K562 (cell line): ENCODE measurements around the gene ARPC4. TPM values are rescaled to one million over a fixed set of nuclear protein-coding genes. Genes with fewer than 3 reads are reported as not detected.

Experiments
- ATAC-seq: fragments of 200-7000 bp; cut with Tn5 transposase; 3 replicates; pipeline ENCODE4 v1.9.1; 2020; ENCODE audit warnings: moderate library complexity
- BruUV-seq: library from RNA; stranded (reverse); fragments of 400-500 nt; replicated peaks from 2 replicates; lab custom pipeline; 2021; lab: Mats Ljungman, UMichigan
- CTCF ChIA-PET: fragments of 300-600 bp; formaldehyde crosslinking; extraction: SDS; loops from one replicate; lab custom pipeline; 2021; ENCODE audit warnings: low intra/inter-chr PET ratio; lab: Yijun Ruan, JAX
- POLR2A ChIA-PET: fragments of 300-600, 350-650 bp; sonication (Branson Sonifier 250); formaldehyde crosslinking; extraction: SDS; loops from one replicate; lab custom pipeline; 2021; ENCODE audit warnings: antibody characterized with exemption, inconsistent platforms; lab: Yijun Ruan, JAX
- DNase-seq, 4 experiments: peaks; one replicate each; pipeline versions ENCODE4 v3.0.0 to v3.0.0-alpha.2; 2011 to 2018; ENCODE audit warnings: low spot score in 3 of 4, mixed read lengths in 3 of 4; ENCODE audit errors: extremely low read depth in 1 of 4
- FAIRE-seq: peaks from 2 replicates; lab custom pipeline; 2011; peaks lifted over from hg19 to GRCh38; lab: Jason Lieb, UNC
- H2AFZ ChIP-seq: 2 replicates; pipeline ENCODE4 v1.6.0; 2011; ENCODE audit warnings: low read depth, low read length, control low read depth, inconsistent platforms
- H3K27ac ChIP-seq: fragments of 200-600 bp; 3 replicates; pipeline ENCODE4 v1.8.0; 2011; ENCODE audit warnings: low read depth, mild to moderate bottlenecking, control low read depth, inconsistent platforms, low read length, moderate library complexity, mixed read lengths; ENCODE audit errors: extremely low read depth
- H3K27me3 ChIP-seq, 2 experiments: fragments of 300-600 bp in 1 of 2; 2 replicates in 1 of 2; 3 replicates in 1 of 2; pipeline versions ENCODE4 v1.6.0 to v1.8.0; 2011; ENCODE audit warnings: inconsistent platforms in 2 of 2, low read length in 2 of 2, mild to moderate bottlenecking in 1 of 2, mixed read lengths in 1 of 2, moderate library complexity in 1 of 2; ENCODE audit not compliant: control insufficient read depth in 2 of 2, insufficient read depth in 2 of 2
- H3K36me3 ChIP-seq: fragments of 300-600 bp; 3 replicates; pipeline ENCODE4 v1.8.0; 2011; ENCODE audit warnings: mild to moderate bottlenecking, low read length, inconsistent platforms; ENCODE audit not compliant: control insufficient read depth, insufficient read depth
- H3K4me1 ChIP-seq, 2 experiments: fragments of 200-600 bp in 1 of 2; replicated peaks in 1 of 2; 2 replicates in 1 of 2; 3 replicates in 1 of 2; pipeline versions ENCODE4 v1.5.1 to v1.8.0; 2011; ENCODE audit warnings: inconsistent platforms in 2 of 2, low read length in 2 of 2, mild to moderate bottlenecking in 1 of 2, mixed read lengths in 1 of 2, moderate library complexity in 1 of 2; ENCODE audit not compliant: control insufficient read depth in 2 of 2, insufficient read depth in 2 of 2
- H3K4me2 ChIP-seq: 2 replicates; pipeline ENCODE4 v1.6.1; 2011; ENCODE audit warnings: low read length, control low read depth, inconsistent platforms, mixed read lengths; ENCODE audit not compliant: insufficient read depth
- H3K4me3 ChIP-seq: fragments of 200-600 bp; sonication (generic), shearing (Covaris generic); 2 replicates; pipeline ENCODE4 v1.5.1; 2016; ENCODE audit warnings: control low read depth, inconsistent platforms
- H3K79me2 ChIP-seq: fragments of 200-600 bp; 3 replicates; pipeline ENCODE4 v1.8.0; 2011; ENCODE audit warnings: low read length, inconsistent platforms; ENCODE audit not compliant: control insufficient read depth, insufficient read depth
- H3K9ac ChIP-seq, 2 experiments: 2 replicates each; pipeline versions ENCODE4 v1.6.0 to v1.6.1; 2011; ENCODE audit warnings: low read depth in 2 of 2, low read length in 2 of 2, control low read depth in 1 of 2, inconsistent platforms in 1 of 2, mild to moderate bottlenecking in 1 of 2, mixed read lengths in 1 of 2; ENCODE audit not compliant: insufficient read depth in 1 of 2
- H3K9me1 ChIP-seq: one replicate; pipeline ENCODE4 v1.6.0; 2011; ENCODE audit warnings: inconsistent platforms, mild to moderate bottlenecking, low read length, moderate library complexity; ENCODE audit not compliant: control insufficient read depth, insufficient read depth
- H3K9me3 ChIP-seq: replicated peaks from 2 replicates; pipeline ENCODE4 v1.5.1; 2011; ENCODE audit warnings: low read depth, low read length, inconsistent platforms; ENCODE audit not compliant: control insufficient read depth, insufficient read depth
- H4K20me1 ChIP-seq: replicated peaks from 2 replicates; pipeline ENCODE4 v1.6.1; 2011; ENCODE audit warnings: low read length, inconsistent platforms, mixed read lengths; ENCODE audit not compliant: control insufficient read depth, insufficient read depth
- POLR2A ChIP-seq: fragments of 450-650 bp; conservative IDR thresholded peaks from 2 replicates; pipeline ENCODE4 v1.6.1; 2016
- ZNF695 ChIP-seq: fragments of 450-650 bp; formaldehyde crosslinking; IDR thresholded peaks from 2 replicates; pipeline ENCODE4 v1.4.0; 2020; ENCODE audit warnings: mild to moderate bottlenecking, moderate library complexity
- WGBS: fragments of 100-300 bp; shearing (Covaris generic); methylation state at CpG from one replicate; pipeline ENCODE4 v1.1.6; 2016; ENCODE audit warnings: low coverage, mixed read lengths; ENCODE audit not compliant: insufficient coverage; ENCODE audit errors: missing lambda C conversion rate; 5-methylcytosine and 5-hydroxymethylcytosine counted together
- in situ Hi-C: fragments of 300-500 bp; cut with MboI; formaldehyde crosslinking; loops from 4 replicates; pipeline ENCODE4 v1.15.0; 2018; ENCODE audit warnings: inconsistent platforms, mixed read lengths
- intact Hi-C: fragments of 100-400 bp; cut with micrococcal nuclease; formaldehyde crosslinking; loops from 2 replicates; pipeline ENCODE4 v1.14.2; 2022
- polyA plus RNA-seq, 8 experiments: library from polyadenylated mRNA; depleted of rRNA in 4 of 8; stranded (reverse) in 5 of 8; unstranded in 3 of 8; fragments of >200 nt; fragmentation: Nextera tagmentation in 2 of 8; fragmentation: Illumina TruSeq in 1 of 8; extraction: Ambion mirVana in 2 of 8; extraction: Trizol in 1 of 8; gene quantifications; 2 replicates each; pipeline versions ENCODE4 v1.2.1 to v1.2.3, GENCODE V29; 2011 to 2014; ENCODE audit warnings: inconsistent platforms in 1 of 8, missing spikeins in 1 of 8
- total RNA-seq, 7 experiments: library from RNA; depleted of rRNA in 6 of 7; stranded (reverse); fragments of >200 nt in 6 of 7; fragmentation: Illumina TruSeq in 2 of 7; extraction: Trizol in 2 of 7; gene quantifications; 2 replicates each; pipeline versions ENCODE4 v1.2.1 to v1.2.3, GENCODE V29; 2011 to 2021; ENCODE audit warnings: low replicate concordance in 1 of 7
- TF ChIP-seq, protein P1 (sequence below): fragments of 450-650 bp; formaldehyde crosslinking; conservative IDR thresholded peaks from 2 replicates; pipeline ENCODE4 v1.4.0; 2022; ENCODE audit warnings: mild to moderate bottlenecking, missing genetic modification characterization

The ARPC4 gene
- total and polyA plus RNA-seq, 9 of the 15 experiments (the other 6 are each of a cell fraction or from before 2014, with no cell fraction given), result 20.1 to 153 (median 119) TPM

GRCh38 chr3:9795207-9795606 is 2.3 kb downstream of the ARPC4 start:
- Histone ChIP-seq H3K27me3 (no peaks in the 10 kb centered on the region), H3K4me1 (peaks cover 8 to 11% of the 10 kb centered on the region in 2 experiments; a peak in 4 of 5 replicates), H3K9me1 (peaks cover 3% of the 10 kb centered on the region), H3K27ac (0 out of 3 replicates have a peak overlapping the region, but pooled peaks have one; percentile 3), H3K9ac (no peak overlapping the region), H3K9me3 (no peaks in the 10 kb centered on the region), H3K36me3 (peaks cover 83% of the 10 kb centered on the region), H3K4me3 (no peak overlapping the region), H2AFZ (no peak overlapping the region), H3K4me2 (no peak overlapping the region), H4K20me1 (peaks cover 3% of the 10 kb centered on the region; the same call in 1 of the 2 replicates), H3K79me2 (peaks cover 68% of the 10 kb centered on the region)
- CTCF ChIA-PET, result no interaction called here
- POLR2A ChIA-PET, result interaction anchor here (1.4 to 2.4 kb wide), 2 partner anchors 10 to 13 kb away, joined by 7 to 10 read pairs; no protein-coding TSS in a partner anchor
- ATAC-seq (no peak), DNase-seq (no peak), FAIRE-seq (no peak)
- intact Hi-C loops (loop anchor here (10.0 kb wide), 1 partner anchor 290 kb away; no protein-coding TSS in a partner anchor), in situ Hi-C loops (no loop called here)
- TF ChIP-seq POLR2A, result peak; percentile 15
- TF ChIP-seq, protein P1, sequence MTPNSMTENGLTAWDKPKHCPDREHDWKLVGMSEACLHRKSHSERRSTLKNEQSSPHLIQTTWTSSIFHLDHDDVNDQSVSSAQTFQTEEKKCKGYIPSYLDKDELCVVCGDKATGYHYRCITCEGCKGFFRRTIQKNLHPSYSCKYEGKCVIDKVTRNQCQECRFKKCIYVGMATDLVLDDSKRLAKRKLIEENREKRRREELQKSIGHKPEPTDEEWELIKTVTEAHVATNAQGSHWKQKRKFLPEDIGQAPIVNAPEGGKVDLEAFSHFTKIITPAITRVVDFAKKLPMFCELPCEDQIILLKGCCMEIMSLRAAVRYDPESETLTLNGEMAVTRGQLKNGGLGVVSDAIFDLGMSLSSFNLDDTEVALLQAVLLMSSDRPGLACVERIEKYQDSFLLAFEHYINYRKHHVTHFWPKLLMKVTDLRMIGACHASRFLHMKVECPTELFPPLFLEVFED (CRISPR knock-in tag), result no peak
- no peak for TF ChIP-seq ZNF695 (CRISPR knock-in tag)
- no TSS peak for BruUV-seq
- WGBS, result 89% methylated on average over 5 of the region's 5 CpGs
